Measurements from ENCODE around the gene MYBL2.
"Not testable (repeated sequence)": the region's sequence is repeated elsewhere in the genome, so short reads cannot be mapped to it uniquely, and the experiment has no call there.

MYBL2 gene

GRCh38 chr20:43666376-43667328, at the start of gene MYBL2:
MYBL2 (plus strand) TSS chr20:43667114; CDS start chr20:43667284, 170 bp downstream.
- DNase-seq (ENCODE audit: low read depth, low spot score) = no peak
- no peak within 1 kb of the TSS for H3K27ac ChIP-seq

DNA sequence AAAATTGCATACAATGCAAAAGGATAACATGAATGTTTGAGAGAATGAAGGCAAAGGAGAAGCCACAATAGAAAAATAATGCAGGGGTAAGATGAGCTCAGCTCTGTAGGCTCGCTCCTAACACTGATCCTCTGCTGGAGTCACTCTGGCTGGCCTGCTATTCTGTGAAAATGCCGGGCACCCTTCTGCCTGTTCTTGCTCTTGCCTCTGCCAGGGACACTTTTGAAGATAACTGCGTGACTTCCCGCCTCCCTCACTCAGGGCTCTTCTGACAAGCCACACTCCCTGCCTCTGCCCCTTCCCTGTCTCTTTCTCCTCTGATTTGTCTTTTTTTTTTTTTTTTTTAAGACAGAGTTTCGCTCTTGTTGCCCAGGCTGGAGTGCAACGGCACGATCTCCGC, 35.3 kb upstream of the MYBL2 start:
- H3K27ac ChIP-seq = no peak overlapping the region
- no peak for DNase-seq (ENCODE audit: low read depth, low spot score)

GRCh38 chr20:43636429-43636828, 30.5 kb upstream of the MYBL2 start:
- no peak overlapping the region for H3K27ac ChIP-seq
- DNase-seq (ENCODE audit: low read depth, low spot score) = no peak

- H3K27ac ChIP-seq = no peak overlapping the region
- no peak for DNase-seq (ENCODE audit: low read depth, low spot score)
These were observed 24.4 kb upstream of the MYBL2 start for GRCh38 chr20:43642548-43642947.

GRCh38 chr20:43650997-43651525, 15.9 kb upstream of the MYBL2 start:
- H3K27ac ChIP-seq = no peak overlapping the region
- no peak for DNase-seq (ENCODE audit: low read depth, low spot score)

DNA sequence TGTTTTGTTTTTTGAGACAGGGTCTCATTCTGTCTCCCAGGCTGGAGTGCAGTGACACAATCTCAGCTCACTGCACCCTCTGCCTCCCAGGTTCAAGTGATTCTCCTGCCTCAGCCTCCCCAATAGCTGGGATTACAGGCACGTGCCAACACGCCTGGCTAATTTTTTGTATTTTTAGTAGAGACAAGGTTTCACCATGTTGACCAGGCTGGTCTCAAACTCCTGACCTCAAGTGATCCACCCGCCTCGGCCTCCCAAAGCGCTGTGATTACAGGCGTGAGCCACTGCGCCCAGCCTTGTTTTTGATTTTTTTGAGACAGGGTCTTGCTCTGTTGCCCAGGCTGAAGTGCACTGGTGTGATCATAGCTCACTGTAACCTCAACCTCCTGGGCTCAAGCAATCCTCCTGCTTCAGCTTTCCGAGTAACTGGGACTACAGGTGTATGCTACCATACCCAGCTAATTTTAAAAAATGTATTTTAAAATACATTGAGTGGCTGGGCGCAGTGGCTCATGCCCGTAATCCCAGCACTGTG, 15.2 kb upstream of the MYBL2 start:
- not testable (repeated sequence) for DNase-seq (ENCODE audit: low read depth, low spot score); H3K27ac ChIP-seq

- no peak for DNase-seq (ENCODE audit: low read depth, low spot score)
- no peak overlapping the region for H3K27ac ChIP-seq
These were observed 12.9 kb upstream of the MYBL2 start for GRCh38 chr20:43653966-43654365.

DNA sequence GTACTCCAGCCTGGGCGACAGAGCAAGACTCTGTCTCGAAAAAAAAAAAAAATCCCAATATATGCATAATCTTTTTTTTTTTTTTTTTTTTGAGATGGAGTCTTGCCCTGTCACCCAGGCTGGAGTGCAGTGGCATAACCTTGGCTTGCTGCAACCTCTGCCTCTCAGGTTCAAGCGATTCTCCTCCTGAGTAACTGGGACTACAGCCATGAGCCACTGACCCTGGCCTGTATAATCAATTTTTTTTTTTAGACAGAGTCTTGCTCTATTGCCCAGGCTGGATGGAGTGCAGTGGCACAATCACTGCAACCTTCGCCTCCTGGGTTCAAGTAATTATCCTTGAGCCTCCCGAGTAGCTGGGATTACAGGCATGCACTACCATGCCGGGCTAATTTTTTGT, 11.7 kb upstream of the MYBL2 start:
- not testable (repeated sequence) for H3K27ac ChIP-seq; DNase-seq (ENCODE audit: low read depth, low spot score)

GRCh38 chr20:43655937-43656336, 11.0 kb upstream of the MYBL2 start:
- no peak for DNase-seq (ENCODE audit: low read depth, low spot score)
- no peak overlapping the region for H3K27ac ChIP-seq

GRCh38 chr20:43658069-43658722, 8.7 kb upstream of the MYBL2 start:
- H3K27ac ChIP-seq = peak overlapping the region; percentile 47
- DNase-seq (ENCODE audit: low read depth, low spot score) = no peak

GRCh38 chr20:43658723-43659419, 8.0 kb upstream of the MYBL2 start:
- no peak overlapping the region for H3K27ac ChIP-seq
- DNase-seq (ENCODE audit: low read depth, low spot score) = no peak

DNA sequence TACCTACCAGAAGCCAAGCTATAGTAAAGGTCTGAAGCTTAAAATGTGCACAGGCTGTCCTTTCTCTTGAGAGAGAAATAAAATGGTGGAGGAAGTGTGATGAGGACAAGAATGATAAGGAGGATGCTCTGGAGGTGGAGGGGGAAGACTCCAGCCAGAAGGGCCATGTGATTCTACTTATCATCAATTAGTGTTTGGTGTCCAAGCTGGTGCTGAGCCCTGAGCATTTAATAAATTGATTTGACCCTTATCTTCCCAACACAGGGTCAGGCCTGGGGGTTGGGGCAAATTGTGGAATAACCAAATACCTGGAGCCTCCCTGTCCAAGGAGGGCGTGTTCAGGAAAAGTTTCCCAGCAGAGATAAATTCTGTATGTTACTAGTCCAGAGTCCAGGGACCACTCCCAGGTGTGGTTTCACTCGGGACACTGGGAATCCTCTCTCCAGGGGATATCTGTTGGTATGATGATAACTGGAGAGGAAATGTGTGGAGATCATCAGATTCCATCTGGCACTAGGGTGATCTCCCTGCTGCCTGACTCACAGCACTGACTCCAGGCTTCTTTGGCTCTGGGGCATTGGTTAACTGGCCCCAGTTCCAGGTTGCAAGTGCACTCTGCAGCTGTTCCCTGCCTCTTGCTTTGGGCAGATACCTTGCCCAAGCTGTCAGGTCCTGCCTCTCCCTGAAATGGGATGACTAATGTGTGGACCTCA, 3.8 kb upstream of the MYBL2 start:
- peak; percentile 18 for DNase-seq (ENCODE audit: low read depth, low spot score)
- H3K27ac ChIP-seq = no peak overlapping the region

- no peak for DNase-seq (ENCODE audit: low read depth, low spot score)
- H3K27ac ChIP-seq = no peak overlapping the region
These were observed 1.3 kb upstream of the MYBL2 start for GRCh38 chr20:43665466-43666176.

DNA sequence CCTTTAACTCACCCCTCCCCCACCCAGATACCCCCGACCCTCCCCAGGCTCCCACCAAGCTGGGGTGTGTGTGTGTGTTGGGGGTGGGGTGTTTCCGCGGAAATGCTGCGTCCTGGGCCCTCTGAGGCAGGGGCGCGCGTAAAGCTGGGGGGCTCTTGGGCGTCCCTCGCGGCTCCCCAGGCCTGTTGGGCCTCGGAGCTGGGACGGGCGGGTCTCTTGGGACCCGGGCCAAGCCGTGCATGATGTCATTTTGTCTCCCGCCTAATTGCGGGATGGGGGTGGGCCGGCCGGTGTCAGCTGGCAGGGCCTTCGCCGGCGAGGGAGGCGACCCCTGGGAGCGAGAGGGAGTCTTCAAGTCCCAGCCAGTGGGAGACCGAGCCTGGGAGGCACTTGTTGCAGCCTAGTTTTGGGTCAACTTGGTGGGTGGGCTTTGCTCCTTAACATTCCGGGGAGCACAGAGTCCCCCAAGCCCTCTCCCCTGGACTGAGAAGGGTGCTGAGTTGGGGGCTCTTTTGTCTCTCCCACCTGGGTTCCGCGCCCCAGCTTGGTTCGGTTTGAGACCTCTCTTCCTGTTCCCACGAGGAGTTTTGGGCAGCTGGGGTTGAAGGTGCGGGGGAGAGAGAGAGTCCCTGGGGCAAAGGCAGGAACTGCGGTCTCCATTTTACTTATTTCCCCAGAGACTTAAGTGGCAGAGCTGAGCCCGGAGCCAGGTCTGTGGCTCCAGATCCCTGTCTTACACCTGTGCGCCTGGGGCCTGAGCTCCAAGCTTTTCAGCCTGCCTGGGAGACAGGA, 623 bp downstream of the MYBL2 start:
- H3K27ac ChIP-seq = no peak overlapping the region
- DNase-seq (ENCODE audit: low read depth, low spot score) = no peak

DNA sequence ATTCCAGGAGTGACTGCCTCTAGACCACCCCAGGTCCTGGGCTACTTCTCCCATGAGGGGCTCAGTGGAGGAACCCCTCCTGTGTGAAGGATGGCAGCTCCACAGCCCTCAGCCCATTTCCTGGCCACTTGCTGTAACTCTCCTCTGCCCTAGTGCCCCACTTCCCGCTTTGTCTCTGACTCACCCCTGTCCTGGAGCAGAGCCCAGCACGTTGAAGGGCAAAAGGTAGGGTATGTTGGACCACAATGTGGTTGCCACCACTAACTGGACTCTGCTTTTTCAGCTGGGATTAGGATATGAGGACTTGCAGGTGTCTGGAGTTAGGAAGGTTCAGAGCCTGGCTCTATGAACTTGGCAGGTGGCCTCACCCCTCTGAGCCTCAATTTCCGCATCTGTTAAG, 2.4 kb downstream of the MYBL2 start:
- no peak overlapping the region for H3K27ac ChIP-seq
- DNase-seq (ENCODE audit: low read depth, low spot score) = no peak

DNA sequence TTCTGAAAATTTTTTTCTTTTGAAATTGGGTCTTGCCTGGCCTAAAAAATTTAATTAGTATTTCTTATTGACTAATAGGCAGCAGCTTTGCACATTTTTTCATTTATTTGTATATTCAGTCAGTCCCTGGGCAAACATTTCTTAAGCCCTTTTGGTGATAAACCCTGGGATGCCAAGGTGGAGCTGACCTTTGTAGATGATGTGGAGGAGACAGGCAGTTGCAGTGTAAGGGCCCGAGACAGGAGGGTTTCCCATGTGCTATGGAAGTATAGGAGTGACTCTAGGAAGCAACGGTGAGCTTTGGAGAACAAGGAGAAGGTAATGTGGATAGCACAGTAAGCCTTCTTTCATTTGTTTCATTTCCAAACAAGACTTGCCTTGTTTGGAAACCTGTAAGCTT, 3.5 kb downstream of the MYBL2 start:
- H3K27ac ChIP-seq = no peak overlapping the region
- no peak for DNase-seq (ENCODE audit: low read depth, low spot score)

DNA sequence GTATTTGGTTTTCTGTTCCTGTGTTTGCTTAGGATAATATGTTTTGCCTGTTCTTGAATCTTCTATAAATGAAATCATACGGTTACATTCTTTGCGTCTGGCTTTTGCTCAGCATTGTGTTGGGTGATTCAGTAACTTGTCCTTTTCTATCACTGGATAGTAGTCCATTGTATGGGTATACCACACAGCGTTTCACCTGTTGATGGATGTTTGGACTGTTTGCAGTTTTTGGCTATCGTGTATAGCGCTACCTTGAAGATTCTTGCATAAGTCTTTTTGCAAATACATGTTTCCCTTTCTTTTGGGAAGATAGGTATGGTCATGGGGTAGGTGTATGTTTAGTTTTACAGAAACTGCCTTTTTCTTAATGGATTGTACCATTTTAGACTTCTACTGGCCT, 9.5 kb downstream of the MYBL2 start:
- DNase-seq (ENCODE audit: low read depth, low spot score) = no peak
- H3K27ac ChIP-seq = no peak overlapping the region

- H3K27ac ChIP-seq = no peak overlapping the region
- no peak for DNase-seq (ENCODE audit: low read depth, low spot score)
These were observed 14.1 kb downstream of the MYBL2 start for GRCh38 chr20:43680981-43681380.
